GM21576 (cell line): Measurements from ENCODE around the gene APBA2.
"Not testable (repeated sequence)": the region's sequence is repeated elsewhere in the genome, so short reads cannot be mapped to it uniquely, and the experiment has no call there.

ENCODE experiments used
- ATAC-seq: cut with Tn5 transposase; IDR thresholded peaks from one replicate; pipeline ENCODE4 v1.9.1; 2021; ENCODE audit warnings: mild to moderate bottlenecking, moderate library complexity; ENCODE audit not compliant: unreplicated experiment

Gene APBA2

GRCh38 chr15:28994831-28995596, 109.2 kb downstream of the APBA2 start:
- ATAC-seq: no peak

- no peak for ATAC-seq
Observed at GRCh38 chr15:28995705-28996104, 109.9 kb downstream of the APBA2 start.

GRCh38 chr15:28996289-28996688, 110.5 kb downstream of the APBA2 start:
- no peak for ATAC-seq

GRCh38 chr15:28996953-28997352, 111.2 kb downstream of the APBA2 start:
- no peak for ATAC-seq

- ATAC-seq: no peak
Observed at GRCh38 chr15:28997791-28998190, 112.0 kb downstream of the APBA2 start.

- ATAC-seq: no peak
Observed at GRCh38 chr15:28998511-28998910, 112.7 kb downstream of the APBA2 start.

- no peak for ATAC-seq
Observed at GRCh38 chr15:29003191-29003839, 117.5 kb downstream of the APBA2 start.

GRCh38 chr15:29003840-29004233, 118.1 kb downstream of the APBA2 start:
- no peak for ATAC-seq

- ATAC-seq: no peak
Observed at GRCh38 chr15:29005931-29006330, 120.2 kb downstream of the APBA2 start.

GRCh38 chr15:29008846-29009245, 123.1 kb downstream of the APBA2 start:
- ATAC-seq: no peak

- ATAC-seq: no peak
Observed at GRCh38 chr15:29012097-29012496, 126.3 kb downstream of the APBA2 start.

- no peak for ATAC-seq
Observed at GRCh38 chr15:29014493-29014892, 128.7 kb downstream of the APBA2 start.

GRCh38 chr15:29016518-29016917, 130.7 kb downstream of the APBA2 start:
- ATAC-seq: no peak

GRCh38 chr15:29018120-29018805, 132.5 kb downstream of the APBA2 start:
- no peak for ATAC-seq

- ATAC-seq: no peak
Observed at GRCh38 chr15:29018995-29019976, 133.5 kb downstream of the APBA2 start.

GRCh38 chr15:29021857-29022256, 136.1 kb downstream of the APBA2 start:
- no peak for ATAC-seq

- no peak for ATAC-seq
Observed at GRCh38 chr15:29024662-29025061, 138.9 kb downstream of the APBA2 start.

GRCh38 chr15:29025411-29025810, 139.6 kb downstream of the APBA2 start:
- ATAC-seq: not testable (repeated sequence)

GRCh38 chr15:29028158-29028557, 142.4 kb downstream of the APBA2 start:
- ATAC-seq: not testable (repeated sequence)

- ATAC-seq: no peak
Observed at GRCh38 chr15:29029651-29030195, 143.9 kb downstream of the APBA2 start.
